Measurements from ENCODE around the gene WDR64. TPM values are rescaled to one million over a fixed set of nuclear protein-coding genes. Genes with fewer than 3 reads are reported as not detected.

Gene WDR64
- total and polyA plus RNA-seq, 2 of the 13 experiments (the other 11 are each of a cell fraction or from before 2014, with no cell fraction given) = not detected

DNA sequence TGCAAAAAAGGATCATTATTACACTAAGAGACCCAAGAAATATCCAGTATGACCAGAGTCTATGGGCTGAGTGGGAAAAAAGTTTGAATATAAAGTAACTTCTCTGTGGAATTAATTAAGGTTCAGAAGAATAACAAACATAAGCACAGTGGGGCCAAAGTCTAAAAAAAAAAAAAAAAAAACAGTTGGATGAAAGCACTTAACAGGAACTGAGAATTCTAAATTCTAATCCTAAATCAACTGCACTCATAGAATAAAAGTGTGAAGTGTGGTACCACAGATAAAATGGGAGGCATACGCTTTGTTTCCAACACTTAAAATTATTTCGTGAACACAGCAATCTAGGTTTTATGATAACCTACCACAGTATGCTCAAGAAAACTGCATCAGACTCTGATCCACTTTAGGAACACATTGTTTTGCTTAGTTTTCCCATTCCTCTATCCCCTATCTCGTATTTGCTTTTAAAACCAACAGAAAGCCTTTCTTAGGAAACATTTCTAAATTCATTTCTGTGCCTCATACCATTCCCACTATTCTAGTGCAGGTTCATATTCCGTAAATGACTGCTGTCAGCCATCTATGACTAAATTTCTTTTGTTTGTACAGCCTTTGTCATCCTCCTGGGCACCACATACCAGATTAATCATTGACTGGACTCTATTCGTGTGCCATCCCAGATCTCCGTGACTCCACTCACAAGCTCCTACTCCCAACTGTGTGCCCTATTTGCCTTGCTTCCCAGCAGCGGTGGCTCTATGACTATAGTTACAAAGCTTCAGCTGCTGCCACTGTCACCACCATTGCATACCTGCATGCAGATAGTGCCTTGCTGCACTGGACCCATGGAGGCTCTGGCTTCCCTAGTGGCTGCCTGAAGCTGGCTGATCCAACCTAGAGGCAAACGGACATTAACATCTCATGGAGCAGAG is 36.8 kb upstream of the WDR64 start:
- FAIRE-seq = no peak
- in situ Hi-C loops (cut with HindIII; ENCODE audit: extremely low pct_ligation_motif_present, low pct_unique_long_range_greater_than_20kb) = no loop called here
- TF ChIP-seq SMARCC2 (IDR thresholded peaks at IDR 0.05) (no peak), ERF (CRISPR knock-in tag; IDR thresholded peaks at IDR 0.05) (no peak), SOX6 (IDR thresholded peaks at IDR 0.05) (no peak), SOX6 (CRISPR knock-in tag; IDR thresholded peaks at IDR 0.05) (peak; percentile 75), ZNF569 (CRISPR knock-in tag; IDR thresholded peaks at IDR 0.05; ENCODE audit: borderline replicate concordance) (no peak), ZNF589 (CRISPR knock-in tag; conservative IDR thresholded peaks at IDR 0.05) (no peak), ZMYM4 (CRISPR knock-in tag; IDR thresholded peaks at IDR 0.05) (no peak), TAF1 (CRISPR knock-in tag; IDR thresholded peaks at IDR 0.05) (no peak), ZNF296 (CRISPR knock-in tag; conservative IDR thresholded peaks at IDR 0.05) (no peak), TEAD2 (CRISPR knock-in tag; IDR thresholded peaks at IDR 0.05) (no peak), IKZF4 (CRISPR knock-in tag; IDR thresholded peaks at IDR 0.05; ENCODE audit: borderline replicate concordance, low read depth, not compliant biosample characterization) (no peak), KDM5B (CRISPR knock-in tag; IDR thresholded peaks at IDR 0.05; ENCODE audit: borderline replicate concordance) (no peak), MXI1 (IDR thresholded peaks at IDR 0.05; ENCODE audit: borderline replicate concordance, low read depth, low read length) (peak; percentile 8; the same call in 1 of the 3 replicates), SMC3 (IDR thresholded peaks at IDR 0.05; ENCODE audit: low read length) (no peak)
- TF ChIP-seq, protein P1, sequence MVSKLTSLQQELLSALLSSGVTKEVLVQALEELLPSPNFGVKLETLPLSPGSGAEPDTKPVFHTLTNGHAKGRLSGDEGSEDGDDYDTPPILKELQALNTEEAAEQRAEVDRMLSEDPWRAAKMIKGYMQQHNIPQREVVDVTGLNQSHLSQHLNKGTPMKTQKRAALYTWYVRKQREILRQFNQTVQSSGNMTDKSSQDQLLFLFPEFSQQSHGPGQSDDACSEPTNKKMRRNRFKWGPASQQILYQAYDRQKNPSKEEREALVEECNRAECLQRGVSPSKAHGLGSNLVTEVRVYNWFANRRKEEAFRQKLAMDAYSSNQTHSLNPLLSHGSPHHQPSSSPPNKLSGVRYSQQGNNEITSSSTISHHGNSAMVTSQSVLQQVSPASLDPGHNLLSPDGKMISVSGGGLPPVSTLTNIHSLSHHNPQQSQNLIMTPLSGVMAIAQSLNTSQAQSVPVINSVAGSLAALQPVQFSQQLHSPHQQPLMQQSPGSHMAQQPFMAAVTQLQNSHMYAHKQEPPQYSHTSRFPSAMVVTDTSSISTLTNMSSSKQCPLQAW (CRISPR knock-in tag; IDR thresholded peaks at IDR 0.05) = peak; percentile 84
- TF ChIP-seq, protein P2, sequence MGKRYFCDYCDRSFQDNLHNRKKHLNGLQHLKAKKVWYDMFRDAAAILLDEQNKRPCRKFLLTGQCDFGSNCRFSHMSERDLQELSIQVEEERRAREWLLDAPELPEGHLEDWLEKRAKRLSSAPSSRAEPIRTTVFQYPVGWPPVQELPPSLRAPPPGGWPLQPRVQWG (CRISPR knock-in tag; IDR thresholded peaks at IDR 0.05; ENCODE audit: borderline replicate concordance, low read depth) = no peak
- TF ChIP-seq, protein P3, sequence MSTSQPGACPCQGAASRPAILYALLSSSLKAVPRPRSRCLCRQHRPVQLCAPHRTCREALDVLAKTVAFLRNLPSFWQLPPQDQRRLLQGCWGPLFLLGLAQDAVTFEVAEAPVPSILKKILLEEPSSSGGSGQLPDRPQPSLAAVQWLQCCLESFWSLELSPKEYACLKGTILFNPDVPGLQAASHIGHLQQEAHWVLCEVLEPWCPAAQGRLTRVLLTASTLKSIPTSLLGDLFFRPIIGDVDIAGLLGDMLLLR (CRISPR knock-in tag; IDR thresholded peaks at IDR 0.05) = 0 out of 2 replicates have a peak, but pooled peaks have one; percentile 17
- TF ChIP-seq, protein P4, sequence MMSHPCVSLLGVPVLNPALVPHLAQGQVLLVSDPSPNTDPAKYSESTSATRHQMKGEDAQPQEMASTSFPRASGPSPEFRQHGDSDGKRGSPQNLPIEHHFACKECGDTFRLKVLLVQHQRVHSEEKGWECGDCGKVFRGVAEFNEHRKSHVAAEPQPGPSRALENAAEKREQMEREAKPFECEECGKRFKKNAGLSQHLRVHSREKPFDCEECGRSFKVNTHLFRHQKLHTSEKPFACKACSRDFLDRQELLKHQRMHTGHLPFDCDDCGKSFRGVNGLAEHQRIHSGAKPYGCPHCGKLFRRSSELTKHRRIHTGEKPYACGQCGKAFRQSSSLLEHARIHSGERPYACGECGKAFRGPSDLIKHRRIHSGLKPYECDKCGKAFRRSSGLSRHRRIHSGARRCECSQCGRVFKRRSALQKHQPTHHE (CRISPR knock-in tag; IDR thresholded peaks at IDR 0.05; ENCODE audit: borderline replicate concordance) = no peak

More for the DNA sequence above, 36.8 kb upstream of the WDR64 start:
- ATAC-seq (peak; percentile 98), DNase-seq (ENCODE audit: low spot score) (peak; percentile 86)
- Histone ChIP-seq H3K27me3 (ENCODE audit: control insufficient read depth in 1 of 2, insufficient read depth in 2 of 2, low read length in 2 of 2) (no peaks in the 10 kb centered on the region), H3K9ac (ENCODE audit: insufficient read depth, low read depth, low read length) (no peak overlapping the region), H2AFZ (ENCODE audit: low read length) (no peak overlapping the region), H3K36me3 (replicated peaks in 1 of 2; ENCODE audit: control insufficient read depth in 1 of 2, insufficient read depth in 2 of 2, low read length in 2 of 2) (no peaks in the 10 kb centered on the region), H3K4me1 (ENCODE audit: insufficient read depth, low read length) (peaks cover 28% of the 10 kb centered on the region), H3K27ac (ENCODE audit: extremely low read length, insufficient read depth, low read length) (peak overlapping the region; percentile 13), H3K9me3 (ENCODE audit: low read length) (no peaks in the 10 kb centered on the region), H4K20me1 (ENCODE audit: insufficient read depth, low read length) (no peaks in the 10 kb centered on the region), H3K4me2 (ENCODE audit: low read depth, low read length) (peak overlapping the region; percentile 59), H3K79me2 (ENCODE audit: insufficient read depth, low read length) (no peaks in the 10 kb centered on the region), H3K4me3 (replicated peaks in 1 of 3; ENCODE audit: insufficient read depth in 1 of 3, low read depth in 2 of 3, low read length in 3 of 3) (peak overlapping the region in 1 of 3 experiments; percentile 40; a peak in 2 of 6 replicates)
- 23% methylated on average over 8 of the region's 8 CpGs for WGBS (ENCODE audit: low lambda C conversion rate)
- intact Hi-C loops (cut with micrococcal nuclease; ENCODE audit: unreplicated experiment) = loop anchor here (1.0 kb wide), 3 partner anchors 12 to 383 kb away; partner anchors contain the start of genes CHML and OPN3
- ChIA-PET CTCF (ENCODE audit: low intra/inter-chr PET ratio, low total read pairs) (no interaction called here), POLR2A (interaction anchor here (0.8 to 1.7 kb wide), 2 partner anchors 12 to 25 kb away, joined by 6 to 7 read pairs; partner anchors contain the start of genes CHML and OPN3)
- no TSS peak for BruUV-seq (replicated peaks)
